GM18873 (cell line): Measurements from ENCODE around the gene UBE2S.
"Not testable (repeated sequence)": the region's sequence is repeated elsewhere in the genome, so short reads cannot be mapped to it uniquely, and the experiment has no call there.

Source experiments
- ATAC-seq: cut with Tn5 transposase; IDR thresholded peaks from one replicate; pipeline ENCODE4 v1.9.1; 2021; ENCODE audit warnings: mild to moderate bottlenecking, moderate library complexity, moderate number of reproducible peaks; ENCODE audit not compliant: unreplicated experiment, low FRiP score

Gene UBE2S

DNA sequence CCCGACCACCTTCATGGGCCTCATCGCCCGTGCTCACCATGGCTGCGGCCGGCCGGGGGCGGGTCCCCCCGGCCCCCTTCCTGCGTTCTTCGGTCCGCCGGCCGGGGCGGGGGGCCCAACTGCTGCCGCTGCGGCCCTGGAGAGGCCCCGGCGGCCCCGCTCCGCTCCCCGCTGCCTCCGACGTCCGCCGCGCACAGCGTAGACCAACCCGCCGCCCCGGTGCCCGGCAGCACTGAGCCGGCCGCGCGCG lies at the start of gene UBE2S:
Gene UBE2S (minus strand): TSS at position 239 of the 250 bp plus-strand sequence. CDS start 199 bp downstream, at position 40.
- ATAC-seq = not testable (repeated sequence)

DNA sequence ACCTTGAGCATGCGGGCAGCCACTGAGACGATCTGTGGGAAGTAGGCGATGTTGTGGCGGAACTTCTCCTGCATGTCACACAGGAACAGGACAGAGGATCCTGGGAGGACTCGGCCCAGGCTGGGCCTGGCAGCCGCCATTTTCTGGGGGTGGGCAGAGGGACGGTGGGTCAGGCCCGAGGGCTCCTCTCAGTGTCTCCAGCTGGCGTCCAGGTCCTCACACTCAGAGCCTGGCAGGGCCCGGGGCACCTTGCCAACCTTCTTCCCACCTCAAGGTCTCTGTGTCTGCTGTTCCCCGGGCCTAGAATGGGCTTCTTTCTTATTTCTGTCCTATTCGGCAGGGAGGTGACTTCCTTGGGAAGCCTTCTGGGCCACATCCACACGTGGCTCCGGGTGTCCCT lies 48.8 kb upstream of the UBE2S start:
- ATAC-seq = no peak

DNA sequence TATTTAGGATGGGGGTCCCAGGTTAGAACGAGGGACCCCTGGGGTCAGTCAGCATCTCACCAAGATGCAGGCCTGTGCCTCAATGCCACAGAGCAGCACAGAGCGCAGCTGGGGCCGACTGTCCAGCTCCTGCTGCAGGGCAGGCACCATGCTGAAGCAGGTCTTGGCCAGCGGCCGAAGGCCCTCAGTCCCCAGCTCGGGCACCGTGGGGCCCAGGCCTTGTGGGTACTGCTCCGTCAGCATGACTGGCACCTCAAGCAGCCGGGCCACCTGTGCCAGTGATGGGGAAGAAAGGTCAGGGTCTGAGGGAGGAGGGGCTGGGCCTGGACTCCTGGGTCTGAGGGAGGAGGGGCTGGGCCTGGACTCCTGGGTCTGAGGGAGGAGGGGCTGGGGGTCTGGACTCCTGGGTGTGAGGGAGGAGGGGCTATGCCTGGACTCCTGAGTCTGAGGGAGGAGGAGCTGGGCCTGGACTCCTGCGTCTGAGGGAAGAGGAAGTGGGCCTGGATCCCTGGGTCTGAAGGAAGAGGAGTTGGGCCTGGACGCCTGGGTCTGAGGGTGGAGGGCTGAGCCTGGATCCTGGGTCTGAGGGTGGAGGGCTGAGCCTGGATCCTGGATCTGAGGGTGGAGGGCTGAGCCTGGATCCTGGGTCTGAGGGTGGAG lies 48.1 kb upstream of the UBE2S start:
- ATAC-seq = no peak

GRCh38 chr19:55454787-55455243 lies 47.2 kb upstream of the UBE2S start:
- ATAC-seq = no peak

GRCh38 chr19:55453511-55454260 lies 46.1 kb upstream of the UBE2S start:
- no peak for ATAC-seq

DNA sequence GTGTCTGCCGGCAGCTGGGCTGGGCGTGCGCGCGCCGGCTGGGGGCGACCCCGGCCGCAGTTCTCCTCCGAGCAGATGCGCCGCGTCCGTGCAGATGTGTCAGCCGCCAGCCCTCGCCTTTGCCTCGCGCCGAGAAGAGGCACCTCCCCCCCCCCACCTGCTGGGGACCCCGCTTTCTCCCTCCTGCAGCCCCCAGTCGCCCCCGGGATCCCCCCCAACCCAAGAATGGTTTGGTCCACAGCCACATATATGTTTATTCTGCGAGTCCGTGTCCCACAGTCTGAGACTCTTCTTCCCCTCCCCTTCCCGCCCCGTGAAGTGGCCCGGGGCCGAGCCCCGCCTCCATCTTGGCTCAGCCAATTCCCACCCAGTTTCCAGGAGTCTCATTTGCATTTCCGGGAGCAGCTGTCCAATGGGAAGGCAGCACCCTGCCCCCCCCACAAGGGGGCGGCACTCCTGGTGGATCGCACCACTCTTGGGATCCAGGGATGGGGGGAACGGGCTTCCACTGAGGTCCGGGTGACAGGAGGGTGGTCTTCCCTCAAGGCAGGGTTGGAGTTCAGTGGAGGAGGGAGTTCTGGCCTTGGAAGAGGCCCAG lies 45.3 kb upstream of the UBE2S start:
- ATAC-seq = no peak

GRCh38 chr19:55451965-55452748 lies 44.6 kb upstream of the UBE2S start:
- no peak for ATAC-seq

DNA sequence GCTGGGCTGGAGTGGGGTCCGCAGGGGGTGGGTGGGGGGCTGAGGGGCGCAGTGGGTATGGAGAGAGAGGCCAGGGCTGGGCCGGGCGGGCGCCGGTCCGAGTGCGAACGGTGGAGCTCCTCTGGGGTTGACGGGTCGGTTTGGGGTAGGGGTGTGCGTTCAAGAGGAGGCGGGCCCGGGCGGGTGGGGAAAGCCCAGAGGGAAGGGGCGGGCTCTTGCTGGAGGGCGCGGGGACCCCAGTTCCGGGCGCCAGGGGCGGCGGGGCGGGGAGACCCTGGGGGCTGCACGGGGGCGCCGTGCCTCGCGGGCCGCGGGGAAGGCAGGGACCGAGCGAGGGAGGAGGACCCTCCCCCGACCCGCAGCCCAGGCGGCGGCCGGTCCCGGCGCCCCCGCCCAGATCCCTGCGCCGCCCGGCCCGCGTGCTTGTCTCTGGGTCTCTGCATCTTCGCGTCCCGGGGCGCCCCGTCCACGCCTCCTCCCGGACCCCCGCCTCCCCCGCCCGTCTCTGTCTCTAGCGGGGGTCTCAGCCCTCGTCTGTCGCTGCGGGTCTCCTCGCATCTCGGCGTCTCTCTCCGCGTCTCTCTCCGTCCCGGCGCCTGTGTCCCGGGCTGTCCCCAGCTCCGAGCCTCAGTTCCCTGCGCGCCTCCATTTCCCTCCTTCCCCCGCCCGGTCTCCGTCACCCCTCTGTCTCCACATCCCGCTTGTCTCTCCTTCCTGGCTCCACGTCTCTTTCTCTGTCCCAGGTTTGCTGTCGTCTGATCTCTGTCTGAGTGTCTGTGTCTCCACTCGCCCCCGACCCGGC lies 43.8 kb upstream of the UBE2S start:
- no peak for ATAC-seq

DNA sequence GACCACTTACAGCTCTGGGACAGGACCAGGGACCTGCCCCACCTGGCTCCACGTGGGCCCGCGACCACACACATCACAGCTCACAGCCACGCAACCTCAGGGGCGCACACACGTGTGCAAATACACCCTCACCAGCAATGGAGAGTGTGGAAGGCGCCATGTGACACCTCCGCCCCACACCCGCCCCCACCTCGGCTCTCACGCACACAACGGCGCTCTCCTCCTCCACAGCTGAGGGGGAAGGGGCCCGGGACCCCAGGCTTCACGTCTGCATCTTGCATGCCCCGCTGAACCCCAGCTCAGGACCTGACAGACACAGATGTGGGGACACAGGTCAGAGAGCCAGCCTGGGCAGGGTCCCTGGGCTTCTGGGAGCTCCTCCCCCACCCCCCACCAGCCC lies 41.9 kb upstream of the UBE2S start:
- ATAC-seq = no peak

DNA sequence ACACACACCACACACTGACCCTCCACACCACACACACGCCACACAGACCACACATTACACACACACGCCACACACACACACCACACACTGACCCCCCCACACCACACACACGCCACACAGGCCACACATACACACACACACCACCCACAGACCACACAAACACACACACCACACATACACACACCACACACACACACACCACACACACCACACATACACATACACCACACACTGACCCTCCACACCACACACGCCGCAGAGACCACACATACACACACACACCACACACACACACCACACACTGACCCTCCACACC lies 40.5 kb upstream of the UBE2S start:
- ATAC-seq = not testable (repeated sequence)

GRCh38 chr19:55447421-55448174 lies 40.0 kb upstream of the UBE2S start:
- ATAC-seq = no peak

DNA sequence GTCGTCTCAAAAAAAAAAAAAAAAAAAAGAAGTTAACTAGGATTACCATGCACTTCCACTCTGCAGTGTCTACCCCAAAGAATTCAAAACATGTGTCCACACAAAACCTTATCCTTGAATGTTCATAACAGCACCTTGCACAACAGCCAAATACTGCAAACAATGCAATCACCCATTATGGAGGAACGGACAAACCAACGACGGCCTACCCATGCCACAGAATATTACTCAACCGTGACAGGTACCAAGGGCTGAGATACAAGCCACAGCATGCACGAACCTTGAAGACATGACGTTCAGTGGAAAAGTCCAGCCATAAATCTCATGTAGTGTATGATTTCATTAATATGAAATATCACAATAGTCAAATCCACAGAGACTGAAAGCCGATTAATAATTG lies 38.5 kb upstream of the UBE2S start:
- no peak for ATAC-seq

- no peak for ATAC-seq
These were observed 37.1 kb upstream of the UBE2S start for GRCh38 chr19:55444646-55445045.

DNA sequence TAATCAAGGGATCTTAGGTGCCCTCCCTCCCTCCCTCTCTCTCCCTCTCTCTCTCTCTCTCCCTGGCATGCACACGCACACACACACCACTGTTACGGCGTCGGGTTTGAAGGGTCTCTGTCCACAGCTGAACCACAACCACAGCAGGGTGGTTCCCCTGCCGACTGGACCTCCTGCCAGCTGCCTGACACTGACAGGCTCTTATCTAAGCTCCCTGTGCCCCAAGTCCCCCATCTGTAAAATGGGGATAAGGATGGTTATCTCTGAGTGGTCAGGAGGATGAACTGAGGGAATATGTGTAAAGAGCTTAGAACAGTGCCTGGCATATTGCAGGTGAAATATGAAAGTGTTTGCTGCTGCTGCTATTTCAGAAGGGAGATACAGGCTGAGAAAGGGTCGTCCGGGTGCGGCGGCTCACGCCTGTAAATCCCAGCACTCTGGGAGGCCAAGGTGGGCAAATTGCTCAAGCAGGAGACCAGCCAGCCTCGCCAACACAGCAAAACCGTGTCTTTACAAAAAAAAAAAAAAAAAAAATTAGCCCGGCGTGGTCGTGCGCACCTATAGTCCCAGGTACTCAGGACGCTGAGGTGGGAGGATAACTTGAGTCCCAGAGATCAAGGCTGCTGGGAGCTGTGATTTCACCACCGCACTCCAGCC lies 36.4 kb upstream of the UBE2S start:
- no peak for ATAC-seq

DNA sequence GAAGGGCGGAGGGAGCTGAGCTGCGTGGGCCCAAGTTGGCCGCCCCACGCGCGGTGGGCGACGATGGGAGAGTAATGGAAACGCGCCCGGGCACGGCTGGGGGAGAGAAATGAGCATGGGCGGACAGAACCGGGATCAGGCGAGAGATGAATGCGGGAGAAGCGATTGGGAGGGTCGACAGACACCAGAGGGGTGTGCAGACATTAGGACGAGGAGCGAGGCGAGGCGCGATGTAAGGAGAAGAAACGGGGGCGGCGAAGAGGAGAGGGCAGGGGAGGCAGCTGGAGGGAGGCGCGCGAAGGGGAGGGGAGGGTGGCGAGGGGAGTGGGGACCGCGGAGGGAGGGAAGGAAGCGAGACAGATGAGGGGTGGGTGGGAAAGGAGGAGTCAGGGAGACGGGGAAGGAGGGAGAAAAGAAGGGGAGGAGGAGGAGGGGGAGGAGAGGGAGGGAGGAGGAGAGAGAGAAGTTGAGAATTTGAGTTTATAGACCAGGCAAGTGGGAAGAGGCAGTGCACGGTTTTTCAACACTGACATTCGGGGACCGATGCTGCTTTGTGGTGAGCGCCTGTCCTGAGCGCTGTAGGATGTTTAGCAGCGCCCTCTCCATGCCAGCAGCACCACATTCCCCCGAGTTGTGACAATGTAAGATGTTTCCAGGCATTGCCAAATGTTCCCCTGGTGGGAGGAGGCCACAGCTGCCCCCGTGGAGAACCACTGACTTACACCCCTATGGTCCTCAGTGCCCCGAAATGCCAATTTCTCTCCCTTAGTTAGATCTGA lies 35.6 kb upstream of the UBE2S start, which contains the start of gene SHISA7:
Gene SHISA7 (minus strand): TSS at position 256 of the 779 bp plus-strand sequence. CDS start 437 bp downstream, outside the sequence.
- no peak for ATAC-seq

DNA sequence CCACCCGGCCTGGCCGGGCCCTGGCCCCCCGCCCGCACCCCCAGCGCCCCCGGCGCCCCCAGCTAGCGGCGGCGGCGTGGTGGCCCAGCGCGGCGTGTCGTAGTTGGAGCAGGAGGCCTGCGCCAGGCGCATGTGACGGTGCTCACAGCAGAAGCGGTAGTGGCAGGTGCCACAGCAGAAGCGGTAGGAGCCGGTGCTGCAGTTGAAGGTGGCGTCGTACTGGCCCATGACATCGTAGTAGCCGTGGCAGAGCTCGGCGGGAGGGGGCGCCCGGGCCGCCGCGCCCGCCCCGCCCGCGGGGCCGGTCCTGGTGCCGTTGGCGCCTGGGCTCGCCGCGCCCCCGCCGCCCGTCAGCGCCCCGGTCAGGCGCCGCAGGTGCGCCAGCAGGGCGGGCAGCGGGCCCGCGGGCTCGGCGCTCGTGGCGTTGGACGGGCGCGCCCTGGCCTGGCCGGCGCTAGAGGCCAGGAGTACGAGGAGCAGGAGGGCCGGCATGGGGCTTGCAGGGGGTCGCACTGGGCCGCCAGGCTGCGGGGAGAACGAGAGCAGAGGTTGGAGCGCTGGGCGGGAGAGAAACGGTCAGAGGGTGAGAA lies 34.9 kb upstream of the UBE2S start:
- ATAC-seq = no peak

DNA sequence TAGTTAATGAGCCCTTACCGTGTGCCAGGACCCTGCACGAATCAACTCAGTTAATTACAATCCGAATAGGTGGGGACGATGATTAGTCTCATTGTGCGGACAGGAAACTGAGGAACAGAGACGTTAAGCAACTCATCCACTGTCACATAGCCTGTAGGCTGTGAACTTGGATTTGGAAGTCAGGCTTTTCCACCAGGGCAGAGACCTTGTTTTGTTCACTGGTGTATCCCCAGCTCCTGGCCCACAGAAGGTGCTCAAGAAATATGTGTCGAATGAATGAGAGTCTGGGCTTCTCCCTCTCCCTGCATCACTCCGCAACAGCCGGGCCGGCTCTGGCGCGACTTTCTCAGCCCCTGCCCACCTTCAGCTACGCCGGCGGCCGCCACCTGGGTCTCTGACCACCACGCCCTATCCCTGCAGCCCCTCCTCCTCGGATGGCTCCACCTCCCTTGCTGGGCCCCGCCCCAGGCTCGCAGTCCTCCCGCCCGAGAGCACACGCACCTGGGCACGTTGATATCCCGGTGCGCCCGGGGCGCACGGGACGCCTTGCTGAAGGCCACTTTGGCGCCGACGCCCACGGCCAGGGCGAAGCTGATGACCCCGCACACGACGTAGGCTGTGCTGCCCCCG lies 34.2 kb upstream of the UBE2S start:
- no peak for ATAC-seq

DNA sequence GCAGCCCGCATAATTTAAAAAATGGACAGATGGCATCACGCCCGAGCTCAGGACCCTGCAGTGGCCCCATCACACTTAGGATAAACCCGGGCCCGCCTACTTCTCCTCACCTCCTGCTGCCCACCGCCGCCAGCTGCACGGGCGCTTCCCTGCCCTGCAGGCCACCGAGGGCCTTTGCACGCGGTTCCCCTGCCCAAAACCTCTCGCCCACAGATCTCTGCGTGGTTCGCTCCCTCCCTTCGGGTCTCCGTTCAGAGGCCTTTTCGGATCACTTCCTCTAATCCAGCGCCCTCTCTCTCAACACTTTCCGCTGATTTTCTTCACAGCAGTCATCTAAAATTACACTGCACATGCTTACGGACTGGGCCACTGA lies 33.7 kb upstream of the UBE2S start:
- no peak for ATAC-seq
